Esophagus muscularis mucosa (tissue), 4 donors: Measurements from ENCODE around the gene C1QL4. TPM values are rescaled to one million over a fixed set of nuclear protein-coding genes. Genes with fewer than 3 reads are reported as not detected.

Experiments used
- DNase-seq: peaks from one replicate; pipeline ENCODE4 v3.0.0-alpha.2; 2017; ENCODE audit errors: extremely low spot score
- H3K27ac ChIP-seq, 4 donors: fragments of 200-600 bp; sonication (generic); replicated peaks in 1 of 4; 1 replicate in 3 of 4; 2 replicates in 1 of 4; pipeline ENCODE4 v1.5.1; 2016 to 2019; ENCODE audit warnings: mild to moderate bottlenecking in 1 of 4
- H3K27me3 ChIP-seq, 4 donors: fragments of 200-600 bp; sonication (generic); one replicate each; pipeline versions ENCODE4 v1.5.1 to v1.6.0; 2016 to 2019
- H3K36me3 ChIP-seq, 4 donors: fragments of 200-600 bp; sonication (generic); one replicate each; pipeline ENCODE4 v1.5.1; 2016 to 2019
- H3K4me1 ChIP-seq, 4 donors: fragments of 200-600 bp; sonication (generic); one replicate each; pipeline ENCODE4 v1.5.1; 2016 to 2019
- H3K4me3 ChIP-seq, 4 donors: fragments of 200-600 bp; sonication (generic); 1 replicate in 2 of 4; 2 replicates in 2 of 4; pipeline ENCODE4 v1.5.1; 2016 to 2019; ENCODE audit warnings: mild to moderate bottlenecking in 4 of 4, moderate library complexity in 1 of 4
- H3K9me3 ChIP-seq, 4 donors: fragments of 200-600 bp; sonication (generic); 1 replicate in 3 of 4; 2 replicates in 1 of 4; pipeline ENCODE4 v1.5.1; 2016 to 2019
- EP300 ChIP-seq: sonication (generic); formaldehyde crosslinking; IDR thresholded peaks from one replicate; pipeline ENCODE4 v1.6.1; 2017; ENCODE audit warnings: antibody characterized with exemption
- POLR2A ChIP-seq: fragments of 450-650 bp; IDR thresholded peaks from one replicate; pipeline ENCODE4 v1.6.1; 2017; ENCODE audit warnings: antibody characterized with exemption, moderate library complexity, mild to moderate bottlenecking, low read depth
- POLR2AphosphoS5 ChIP-seq, 2 donors: sonication (generic); formaldehyde crosslinking; IDR thresholded peaks; one replicate each; pipeline ENCODE4 v1.6.1; 2017; ENCODE audit warnings: antibody characterized with exemption in 2 of 2
- WGBS: methylation state at CpG from one replicate; pipeline ENCODE4 v1.1.5; 2018; 5-methylcytosine and 5-hydroxymethylcytosine counted together
- intact Hi-C: fragments of 100-400 bp; cut with DNase I; formaldehyde crosslinking; loops from one replicate; pipeline ENCODE4 v1.15.1; 2023
- total RNA-seq, 4 donors: library from RNA; depleted of rRNA; stranded (reverse); fragments of >200 nt; gene quantifications; one replicate each; pipeline versions ENCODE4 v1.1.0 to v1.2.1, GENCODE V29; 2016
- TF ChIP-seq, protein P1 (sequence below), 3 experiments: fragments of 200-600 bp in 2 of 3; fragments of 450-650 bp in 1 of 3; sonication (generic) in 2 of 3; IDR thresholded peaks; one replicate each; pipeline ENCODE4 v1.5.1; 2017 to 2019; ENCODE audit warnings: antibody characterized with exemption in 3 of 3, mild to moderate bottlenecking in 2 of 3, moderate library complexity in 1 of 3

C1QL4 gene
- total RNA-seq, 4 donors from 2014 or later: not detected

DNA sequence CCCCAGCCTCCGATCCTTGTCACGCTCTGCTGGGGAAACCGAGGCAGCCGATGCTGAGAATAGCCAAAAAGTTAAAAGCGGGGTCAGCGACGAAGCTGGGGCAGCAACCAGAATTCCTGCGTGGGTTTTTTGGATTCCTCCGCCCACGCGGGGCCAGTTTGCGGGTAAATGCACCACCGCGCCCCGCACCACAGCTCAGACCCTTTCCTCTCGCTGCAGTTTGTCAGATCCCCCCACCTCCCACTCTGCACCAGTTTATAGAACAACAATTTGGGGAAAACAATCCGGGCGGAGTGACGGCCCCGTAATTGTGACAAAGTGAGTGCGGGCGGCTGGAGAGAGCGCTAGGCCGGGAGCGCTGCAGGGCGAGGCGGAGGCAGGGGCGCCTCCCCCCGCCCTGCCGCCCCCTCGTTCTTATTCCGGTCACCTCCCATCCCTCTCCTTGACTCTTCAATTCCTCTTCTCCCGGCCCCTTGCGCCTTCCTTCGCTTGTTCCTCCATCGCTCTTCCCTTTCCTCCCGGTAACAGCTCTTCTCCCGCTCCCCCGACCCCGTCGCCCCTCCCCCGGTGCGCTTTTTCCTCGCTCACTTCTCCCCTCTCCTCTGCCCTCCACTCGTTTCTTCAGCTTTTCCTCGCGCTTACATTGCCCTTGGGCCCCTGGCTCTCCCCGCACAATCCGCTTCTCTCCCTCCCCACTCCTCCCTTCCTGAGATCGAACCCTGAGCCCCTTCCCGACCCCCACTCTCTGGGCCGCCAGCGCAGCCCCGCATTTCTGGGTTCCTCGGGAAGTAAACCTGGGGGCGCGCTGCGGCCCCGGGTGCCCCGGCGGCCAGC, 9.1 kb upstream of the C1QL4 start:
- Histone ChIP-seq H3K4me3 (peak overlapping the region; percentile 44 to 60 (median 50)), H3K9me3 (no peaks in the 10 kb centered on the region), H3K27me3 (peaks cover 18 to 100% (median 66%) of the 10 kb centered on the region in 4 donors), H3K27ac (no peak overlapping the region), H3K4me1 (peaks cover 58 to 65% (median 63%) of the 10 kb centered on the region in 4 donors), H3K36me3 (no peaks in the 10 kb centered on the region)
- no peak for TF ChIP-seq POLR2AphosphoS5 (IDR thresholded peaks at IDR 0.05)
- TF ChIP-seq, protein P1, sequence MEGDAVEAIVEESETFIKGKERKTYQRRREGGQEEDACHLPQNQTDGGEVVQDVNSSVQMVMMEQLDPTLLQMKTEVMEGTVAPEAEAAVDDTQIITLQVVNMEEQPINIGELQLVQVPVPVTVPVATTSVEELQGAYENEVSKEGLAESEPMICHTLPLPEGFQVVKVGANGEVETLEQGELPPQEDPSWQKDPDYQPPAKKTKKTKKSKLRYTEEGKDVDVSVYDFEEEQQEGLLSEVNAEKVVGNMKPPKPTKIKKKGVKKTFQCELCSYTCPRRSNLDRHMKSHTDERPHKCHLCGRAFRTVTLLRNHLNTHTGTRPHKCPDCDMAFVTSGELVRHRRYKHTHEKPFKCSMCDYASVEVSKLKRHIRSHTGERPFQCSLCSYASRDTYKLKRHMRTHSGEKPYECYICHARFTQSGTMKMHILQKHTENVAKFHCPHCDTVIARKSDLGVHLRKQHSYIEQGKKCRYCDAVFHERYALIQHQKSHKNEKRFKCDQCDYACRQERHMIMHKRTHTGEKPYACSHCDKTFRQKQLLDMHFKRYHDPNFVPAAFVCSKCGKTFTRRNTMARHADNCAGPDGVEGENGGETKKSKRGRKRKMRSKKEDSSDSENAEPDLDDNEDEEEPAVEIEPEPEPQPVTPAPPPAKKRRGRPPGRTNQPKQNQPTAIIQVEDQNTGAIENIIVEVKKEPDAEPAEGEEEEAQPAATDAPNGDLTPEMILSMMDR (IDR thresholded peaks at IDR 0.05): no peak
- no peak for TF ChIP-seq POLR2A
- TF ChIP-seq EP300: no peak
- WGBS: 6% methylated on average over 59 of the region's 61 CpGs
- intact Hi-C loops: no loop called here
- no peak for DNase-seq

DNA sequence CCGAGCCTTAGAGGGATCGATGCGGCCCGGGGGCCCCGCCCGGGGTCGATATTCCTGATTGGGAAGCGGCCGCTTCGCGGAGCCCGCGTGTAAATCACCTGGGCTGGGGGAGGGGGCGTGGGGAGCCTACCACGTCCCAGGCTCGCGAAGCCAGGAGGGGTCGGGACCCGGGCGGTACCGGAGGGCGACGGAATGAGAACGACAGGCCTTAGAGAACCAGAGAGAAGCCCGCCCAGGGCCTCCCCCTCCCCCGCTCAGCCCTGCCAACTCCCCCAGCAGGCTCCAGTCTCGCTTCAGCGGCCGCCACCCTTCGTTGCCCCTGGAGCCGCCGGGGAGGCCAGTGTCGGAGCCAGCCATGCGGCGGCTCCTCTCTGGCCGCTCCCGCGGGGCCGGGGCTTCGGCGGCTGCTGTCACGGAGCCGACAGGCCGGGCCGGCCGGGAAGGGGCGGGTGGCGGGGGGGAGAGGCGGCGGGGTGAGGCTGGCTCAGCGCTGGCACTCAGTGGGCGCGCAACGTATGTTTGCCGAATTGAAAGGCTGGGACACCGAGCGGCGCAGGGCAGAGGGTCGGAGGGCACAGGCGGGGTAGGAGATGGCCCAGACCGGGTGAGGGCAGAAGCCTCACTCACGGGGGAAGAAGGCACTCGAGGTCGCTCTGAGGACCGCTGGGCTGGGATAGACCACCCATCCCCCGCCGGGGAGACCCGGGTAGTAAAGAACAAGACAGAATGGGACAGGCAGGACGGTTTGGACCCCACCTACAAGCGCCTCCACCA, 8.2 kb upstream of the C1QL4 start:
- no peaks in the 10 kb centered on the region for H3K36me3 ChIP-seq
- peaks cover 58 to 65% (median 63%) of the 10 kb centered on the region in 4 donors for H3K4me1 ChIP-seq
- 1% methylated on average over 22 of the region's 70 CpGs for WGBS
- H3K27ac ChIP-seq: no peak overlapping the region
- H3K4me3 ChIP-seq: peak overlapping the region; percentile 44 to 60 (median 50)
- no peaks in the 10 kb centered on the region for H3K9me3 ChIP-seq
- intact Hi-C loops: no loop called here
- H3K27me3 ChIP-seq: peaks cover 18 to 92% (median 66%) of the 10 kb centered on the region in 4 donors
- TF ChIP-seq POLR2AphosphoS5 (IDR thresholded peaks at IDR 0.05) (no peak), EP300 (no peak), POLR2A (no peak)
- TF ChIP-seq, protein P1 (IDR thresholded peaks at IDR 0.05): no peak
- no peak for DNase-seq

DNA sequence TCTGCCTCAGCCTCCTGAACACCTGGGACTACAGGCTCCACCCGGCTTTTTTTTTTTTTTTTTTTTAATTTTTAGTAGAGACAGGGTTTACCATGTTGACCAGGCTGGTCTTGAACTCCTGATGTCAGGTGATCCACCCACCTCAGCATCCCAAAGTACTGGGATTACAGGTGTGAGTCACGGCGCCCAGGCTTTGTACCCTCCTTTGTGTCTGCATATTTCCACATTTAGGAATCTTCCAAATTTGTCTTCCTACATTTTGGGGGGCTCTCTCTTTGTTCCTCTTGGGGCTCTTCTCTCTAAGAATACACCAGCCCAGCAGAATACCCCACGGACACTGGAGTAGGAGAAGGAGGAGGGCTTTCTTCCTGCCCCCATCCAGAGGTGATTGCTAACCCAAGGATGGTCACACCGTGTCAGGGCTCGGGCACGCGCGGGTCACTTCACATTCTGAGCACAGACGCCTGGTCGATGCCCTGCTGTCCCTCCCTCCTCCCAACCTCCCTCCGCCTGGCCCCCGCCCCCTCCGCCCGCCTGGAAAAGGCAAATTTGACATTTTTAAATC, 7.6 kb upstream of the C1QL4 start:
- WGBS: 36% methylated on average over 10 of the region's 15 CpGs
- H3K4me1 ChIP-seq: peaks cover 58 to 65% (median 63%) of the 10 kb centered on the region in 4 donors
- H3K27me3 ChIP-seq: peaks cover 18 to 89% (median 62%) of the 10 kb centered on the region in 4 donors
- DNase-seq: no peak
- intact Hi-C loops: loop anchor here (5.0 kb wide), 1 partner anchor 57 kb away; no protein-coding TSS in a partner anchor
- no peak overlapping the region for H3K27ac ChIP-seq
- TF ChIP-seq EP300 (no peak), POLR2AphosphoS5 (IDR thresholded peaks at IDR 0.05) (no peak), POLR2A (no peak)
- TF ChIP-seq, protein P1 (IDR thresholded peaks at IDR 0.05): no peak
- peak overlapping the region; percentile 44 to 60 (median 50) for H3K4me3 ChIP-seq
- no peaks in the 10 kb centered on the region for H3K36me3 ChIP-seq
- no peaks in the 10 kb centered on the region for H3K9me3 ChIP-seq

DNA sequence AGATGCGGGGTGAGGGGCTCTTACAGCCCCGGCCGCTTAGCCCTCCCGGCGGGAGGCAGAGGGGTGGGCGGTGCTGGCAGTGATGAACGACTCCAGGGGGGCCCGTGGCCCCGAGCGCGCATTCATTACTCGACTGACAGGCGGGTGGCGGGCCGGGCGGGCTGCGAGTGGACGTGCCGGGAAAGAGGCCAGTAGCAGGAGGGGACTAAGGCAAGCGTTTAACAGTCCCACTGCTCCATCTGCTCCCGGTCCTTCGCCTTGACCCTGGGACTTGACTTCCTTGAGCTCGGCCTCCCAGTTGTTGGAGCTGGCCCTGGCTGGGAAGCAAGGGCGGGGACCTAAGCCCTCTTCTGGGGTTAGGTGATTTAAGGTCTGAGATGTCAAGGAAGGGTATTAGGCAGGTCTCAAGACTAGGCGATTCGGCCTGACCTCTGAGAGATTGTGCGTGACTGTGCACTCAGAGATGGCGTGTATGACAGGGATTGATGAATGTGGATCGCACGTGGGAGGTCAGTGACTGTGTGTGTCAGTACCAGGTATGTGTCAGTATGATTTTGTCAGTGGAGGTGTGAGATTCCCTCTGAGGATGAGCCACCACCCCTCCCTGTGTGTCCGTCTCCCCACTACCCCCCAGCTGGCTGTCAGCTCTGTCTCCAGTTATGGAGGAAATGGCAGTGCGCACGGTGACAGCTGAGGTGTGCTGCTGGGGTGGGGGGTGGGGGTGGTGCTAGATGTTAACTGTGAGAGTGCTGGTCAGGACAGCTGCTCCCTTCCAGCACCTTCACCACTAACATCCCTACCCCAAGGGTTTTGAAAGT, 6.1 kb upstream of the C1QL4 start:
- H3K9me3 ChIP-seq: no peaks in the 10 kb centered on the region
- H3K4me3 ChIP-seq: peak overlapping the region; percentile 53 to 62 (median 54)
- H3K27me3 ChIP-seq: peaks cover 18 to 89% (median 48%) of the 10 kb centered on the region in 4 donors
- TF ChIP-seq EP300 (no peak), POLR2AphosphoS5 (IDR thresholded peaks at IDR 0.05) (no peak)
- TF ChIP-seq, protein P1 (IDR thresholded peaks at IDR 0.05): no peak
- H3K4me1 ChIP-seq: peaks cover 55 to 62% (median 59%) of the 10 kb centered on the region in 4 donors
- DNase-seq: no peak
- no peak overlapping the region for H3K27ac ChIP-seq
- 9% methylated on average over 19 of the region's 33 CpGs for WGBS
- intact Hi-C loops: loop anchor here (5.0 kb wide), 1 partner anchor 56 kb away; no protein-coding TSS in a partner anchor
- H3K36me3 ChIP-seq: no peaks in the 10 kb centered on the region
